ENCODE data around the gene KIDINS220.

- TF ChIP-seq TCF12 (IDR thresholded peaks at IDR 0.05; ENCODE audit: low read depth), result no peak
- TF ChIP-seq FOXM1 (IDR thresholded peaks at IDR 0.05; ENCODE audit: borderline replicate concordance, low read depth), result no peak
- TF ChIP-seq EP300 (IDR thresholded peaks at IDR 0.05; ENCODE audit: borderline replicate concordance), result no peak
- TF ChIP-seq NFIC (IDR thresholded peaks at IDR 0.05), result no peak
- TF ChIP-seq REST (IDR thresholded peaks at IDR 0.05; ENCODE audit: low read depth), result no peak
- TF ChIP-seq TAF1 (IDR thresholded peaks at IDR 0.05; ENCODE audit: low read depth), result no peak
- no peak for TF ChIP-seq YY1 (IDR thresholded peaks at IDR 0.05; ENCODE audit: low read depth)
- no peak for TF ChIP-seq RAD21 (IDR thresholded peaks at IDR 0.05; ENCODE audit: low read depth)
Measured at GRCh38 chr2:8721410-8721809, 116.0 kb downstream of the KIDINS220 start.

All from Ishikawa (cell line).